ENCODE measurements around the gene JAKMIP2.

DNA sequence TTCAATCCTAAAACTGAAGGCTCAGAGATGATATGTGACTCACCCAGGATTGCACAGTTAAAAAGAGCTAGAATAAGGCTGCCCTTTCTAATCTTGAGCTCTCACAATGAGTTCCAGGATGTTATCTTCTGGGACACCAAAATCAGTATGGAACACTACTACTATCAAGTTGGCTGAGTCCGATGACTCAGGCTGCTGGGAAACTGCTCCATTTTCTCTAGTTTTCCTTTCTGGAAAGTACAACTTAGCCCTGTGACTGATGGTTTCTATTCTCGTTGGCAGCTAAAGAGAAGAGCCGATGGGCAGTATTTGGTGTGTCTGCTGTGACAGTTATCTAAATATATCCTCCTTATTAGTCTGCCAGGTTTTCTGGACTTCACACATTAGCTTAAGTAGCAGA is 234.8 kb downstream of the JAKMIP2 start:
- TF ChIP-seq CEBPB (IDR thresholded peaks at IDR 0.05) (no peak), EP300 (IDR thresholded peaks at IDR 0.05; ENCODE audit: borderline replicate concordance) (no peak), EGR1 (IDR thresholded peaks at IDR 0.05) (no peak)

Data from Ishikawa (cell line).